Stimulated activated CD4-positive, alpha-beta T cell treated with anti-CD3 and anti-CD28 coated beads, Interleukin-1b, Interleukin-23, amount 100 ng/mL, for 24 hours (primary cell): ENCODE measurements around the gene SLC4A11.
"Not testable (repeated sequence)": the region's sequence is repeated elsewhere in the genome, so short reads cannot be mapped to it uniquely, and the experiment has no call there.

Experiments
- DNase-seq, 4 experiments: peaks; one replicate each; pipeline ENCODE4 v3.0.0-alpha.2; 2020; ENCODE audit warnings: low read depth in 4 of 4, low spot score in 1 of 4

Gene SLC4A11

GRCh38 chr20:3204124-3204794, 34.7 kb downstream of the SLC4A11 start, which contains the start of gene DDRGK1:
Gene DDRGK1, minus strand, starts transcription at chr20:3204682. Its CDS starts 55 bp downstream, at chr20:3204627.
- DNase-seq = peak; percentile 80 to 87 (median 86)

- DNase-seq = peak in 1 of 4 experiments; percentile 10
Observed at GRCh38 chr20:3203315-3204123, 35.5 kb downstream of the SLC4A11 start.

GRCh38 chr20:3202965-3203314, 36.0 kb downstream of the SLC4A11 start:
- DNase-seq = no peak

GRCh38 chr20:3199976-3200755, 38.8 kb downstream of the SLC4A11 start:
- DNase-seq = no peak

- DNase-seq = no peak
Observed at GRCh38 chr20:3199206-3199605, 39.8 kb downstream of the SLC4A11 start.

GRCh38 chr20:3195590-3196237, 43.3 kb downstream of the SLC4A11 start:
- no peak for DNase-seq

GRCh38 chr20:3194617-3195280, 44.2 kb downstream of the SLC4A11 start:
- DNase-seq = no peak

- DNase-seq = no peak
Observed at GRCh38 chr20:3193806-3194616, 45.0 kb downstream of the SLC4A11 start.

GRCh38 chr20:3192226-3193015, 46.6 kb downstream of the SLC4A11 start:
- DNase-seq = no peak

- DNase-seq = no peak
Observed at GRCh38 chr20:3190681-3191111, 48.3 kb downstream of the SLC4A11 start.

- no peak for DNase-seq
Observed at GRCh38 chr20:3189561-3190131, 49.3 kb downstream of the SLC4A11 start.

GRCh38 chr20:3188823-3189413, 50.1 kb downstream of the SLC4A11 start:
- DNase-seq = no peak

GRCh38 chr20:3187861-3188260, 51.1 kb downstream of the SLC4A11 start:
- DNase-seq = not testable (repeated sequence)

GRCh38 chr20:3183896-3184612, 54.9 kb downstream of the SLC4A11 start:
- no peak for DNase-seq

GRCh38 chr20:3182429-3182828, 56.6 kb downstream of the SLC4A11 start:
- not testable (repeated sequence) for DNase-seq

GRCh38 chr20:3181270-3181669, 57.7 kb downstream of the SLC4A11 start:
- no peak for DNase-seq

GRCh38 chr20:3180319-3180718, 58.7 kb downstream of the SLC4A11 start:
- DNase-seq = no peak
